ENCODE measurements around the gene RAPGEFL1.

RAPGEFL1 gene

GRCh38 chr17:40173778-40174135 lies 3.5 kb upstream of the RAPGEFL1 start:
- H3K9me3 ChIP-seq (ENCODE audit: control insufficient read depth, low read length): no peaks in the 10 kb centered on the region
- H3K36me3 ChIP-seq (ENCODE audit: control insufficient read depth, insufficient read depth, low read length): peaks cover 81% of the 10 kb centered on the region
- peaks cover 3% of the 10 kb centered on the region for H3K4me1 ChIP-seq (ENCODE audit: control insufficient read depth, insufficient read depth, low read length, poor library complexity, severe bottlenecking)
- 100% methylated on average over 1 of the region's 3 CpGs for WGBS, 2 experiments (ENCODE audit: insufficient coverage in 2 of 2)
- H3K27ac ChIP-seq (ENCODE audit: low read depth, low read length, severe bottlenecking): no peak overlapping the region
- H3K4me3 ChIP-seq (ENCODE audit: extremely low read depth, insufficient read depth, low read length, poor library complexity, severe bottlenecking): no peak overlapping the region

GRCh38 chr17:40174514-40174913 lies 2.8 kb upstream of the RAPGEFL1 start:
- Histone ChIP-seq H3K36me3 (ENCODE audit: control insufficient read depth, insufficient read depth, low read length) (peaks cover 73% of the 10 kb centered on the region), H3K27ac (ENCODE audit: low read depth, low read length, severe bottlenecking) (no peak overlapping the region)

GRCh38 chr17:40175928-40176753 lies 1.1 kb upstream of the RAPGEFL1 start:
- peaks cover 62% of the 10 kb centered on the region for H3K36me3 ChIP-seq (ENCODE audit: control insufficient read depth, insufficient read depth, low read length)
- no peaks in the 10 kb centered on the region for H3K9me3 ChIP-seq (ENCODE audit: control insufficient read depth, low read length)
- H3K4me3 ChIP-seq (ENCODE audit: extremely low read depth, insufficient read depth, low read length, poor library complexity, severe bottlenecking): no peak overlapping the region
- 88 to 94% methylated on average over 6 of the region's 7 CpGs for WGBS, 2 experiments (ENCODE audit: insufficient coverage in 2 of 2)
- no peak overlapping the region for H3K27ac ChIP-seq (ENCODE audit: low read depth, low read length, severe bottlenecking)
- peaks cover 8% of the 10 kb centered on the region for H3K4me1 ChIP-seq (ENCODE audit: control insufficient read depth, insufficient read depth, low read length, poor library complexity, severe bottlenecking)

More at GRCh38 chr17:40174514-40174913, 2.8 kb upstream of the RAPGEFL1 start:
- 100% methylated on average over 1 of the region's 1 CpG for WGBS, 2 experiments (ENCODE audit: insufficient coverage in 2 of 2)
- no peaks in the 10 kb centered on the region for H3K9me3 ChIP-seq (ENCODE audit: control insufficient read depth, low read length)
- H3K4me1 ChIP-seq (ENCODE audit: control insufficient read depth, insufficient read depth, low read length, poor library complexity, severe bottlenecking): peaks cover 3% of the 10 kb centered on the region
- H3K4me3 ChIP-seq (ENCODE audit: extremely low read depth, insufficient read depth, low read length, poor library complexity, severe bottlenecking): no peak overlapping the region

- Histone ChIP-seq H3K27ac (ENCODE audit: low read depth, low read length, severe bottlenecking) (no peak overlapping the region), H3K4me1 (ENCODE audit: control insufficient read depth, insufficient read depth, low read length, poor library complexity, severe bottlenecking) (peaks cover 8% of the 10 kb centered on the region), H3K36me3 (ENCODE audit: control insufficient read depth, insufficient read depth, low read length) (peaks cover 61% of the 10 kb centered on the region), H3K9me3 (ENCODE audit: control insufficient read depth, low read length) (no peaks in the 10 kb centered on the region), H3K4me3 (ENCODE audit: extremely low read depth, insufficient read depth, low read length, poor library complexity, severe bottlenecking) (no peak overlapping the region)
- 100% methylated on average over 1 to 2 of the region's 2 CpGs for WGBS, 2 experiments (ENCODE audit: insufficient coverage in 2 of 2)
Measured at GRCh38 chr17:40176754-40177110, 538 bp upstream of the RAPGEFL1 start.

GRCh38 chr17:40178021-40178601 lies 841 bp downstream of the RAPGEFL1 start:
- Histone ChIP-seq H3K27ac (ENCODE audit: low read depth, low read length, severe bottlenecking) (no peak overlapping the region), H3K4me1 (ENCODE audit: control insufficient read depth, insufficient read depth, low read length, poor library complexity, severe bottlenecking) (peaks cover 8% of the 10 kb centered on the region), H3K9me3 (ENCODE audit: control insufficient read depth, low read length) (no peaks in the 10 kb centered on the region), H3K36me3 (ENCODE audit: control insufficient read depth, insufficient read depth, low read length) (peaks cover 57% of the 10 kb centered on the region), H3K4me3 (ENCODE audit: extremely low read depth, insufficient read depth, low read length, poor library complexity, severe bottlenecking) (peak overlapping the region; percentile 41)
- 34 to 37% methylated on average over 23 to 26 of the region's 46 CpGs for WGBS, 2 experiments (ENCODE audit: insufficient coverage in 2 of 2)

GRCh38 chr17:40178660-40179059 lies 1.4 kb downstream of the RAPGEFL1 start:
- 94 to 97% methylated on average over 5 to 7 of the region's 7 CpGs for WGBS, 2 experiments (ENCODE audit: insufficient coverage in 2 of 2)

GRCh38 chr17:40179923-40180659 lies 2.8 kb downstream of the RAPGEFL1 start:
- Histone ChIP-seq H3K27ac (ENCODE audit: low read depth, low read length, severe bottlenecking) (no peak overlapping the region), H3K36me3 (ENCODE audit: control insufficient read depth, insufficient read depth, low read length) (peaks cover 39% of the 10 kb centered on the region), H3K9me3 (ENCODE audit: control insufficient read depth, low read length) (no peaks in the 10 kb centered on the region), H3K4me1 (ENCODE audit: control insufficient read depth, insufficient read depth, low read length, poor library complexity, severe bottlenecking) (peaks cover 8% of the 10 kb centered on the region), H3K4me3 (ENCODE audit: extremely low read depth, insufficient read depth, low read length, poor library complexity, severe bottlenecking) (no peak overlapping the region)
- 76 to 81% methylated on average over 3 to 5 of the region's 6 CpGs for WGBS, 2 experiments (ENCODE audit: insufficient coverage in 2 of 2)

More at GRCh38 chr17:40178660-40179059, 1.4 kb downstream of the RAPGEFL1 start:
- Histone ChIP-seq H3K36me3 (ENCODE audit: control insufficient read depth, insufficient read depth, low read length) (peaks cover 51% of the 10 kb centered on the region), H3K4me1 (ENCODE audit: control insufficient read depth, insufficient read depth, low read length, poor library complexity, severe bottlenecking) (peaks cover 8% of the 10 kb centered on the region), H3K9me3 (ENCODE audit: control insufficient read depth, low read length) (no peaks in the 10 kb centered on the region), H3K27ac (ENCODE audit: low read depth, low read length, severe bottlenecking) (no peak overlapping the region), H3K4me3 (ENCODE audit: extremely low read depth, insufficient read depth, low read length, poor library complexity, severe bottlenecking) (no peak overlapping the region)

GRCh38 chr17:40180694-40181093 lies 3.4 kb downstream of the RAPGEFL1 start:
- Histone ChIP-seq H3K36me3 (ENCODE audit: control insufficient read depth, insufficient read depth, low read length) (peaks cover 35% of the 10 kb centered on the region), H3K4me1 (ENCODE audit: control insufficient read depth, insufficient read depth, low read length, poor library complexity, severe bottlenecking) (peaks cover 8% of the 10 kb centered on the region), H3K9me3 (ENCODE audit: control insufficient read depth, low read length) (no peaks in the 10 kb centered on the region), H3K4me3 (ENCODE audit: extremely low read depth, insufficient read depth, low read length, poor library complexity, severe bottlenecking) (no peak overlapping the region), H3K27ac (ENCODE audit: low read depth, low read length, severe bottlenecking) (no peak overlapping the region)
- WGBS, 2 experiments (ENCODE audit: insufficient coverage in 2 of 2): 71 to 100% methylated on average over 1 of the region's 5 CpGs

- H3K4me1 ChIP-seq (ENCODE audit: control insufficient read depth, insufficient read depth, low read length, poor library complexity, severe bottlenecking): peaks cover 8% of the 10 kb centered on the region
- H3K36me3 ChIP-seq (ENCODE audit: control insufficient read depth, insufficient read depth, low read length): peaks cover 30% of the 10 kb centered on the region
- WGBS, 2 experiments (ENCODE audit: insufficient coverage in 2 of 2): 100% methylated on average over 6 of the region's 8 CpGs
- H3K9me3 ChIP-seq (ENCODE audit: control insufficient read depth, low read length): no peaks in the 10 kb centered on the region
- no peak overlapping the region for H3K27ac ChIP-seq (ENCODE audit: low read depth, low read length, severe bottlenecking)
- H3K4me3 ChIP-seq (ENCODE audit: extremely low read depth, insufficient read depth, low read length, poor library complexity, severe bottlenecking): no peak overlapping the region
Measured at GRCh38 chr17:40181205-40181604, 3.9 kb downstream of the RAPGEFL1 start.

GRCh38 chr17:40182606-40183005 lies 5.3 kb downstream of the RAPGEFL1 start:
- Histone ChIP-seq H3K9me3 (ENCODE audit: control insufficient read depth, low read length) (no peaks in the 10 kb centered on the region), H3K36me3 (ENCODE audit: control insufficient read depth, insufficient read depth, low read length) (peaks cover 22% of the 10 kb centered on the region), H3K27ac (ENCODE audit: low read depth, low read length, severe bottlenecking) (no peak overlapping the region), H3K4me1 (ENCODE audit: control insufficient read depth, insufficient read depth, low read length, poor library complexity, severe bottlenecking) (peaks cover 5% of the 10 kb centered on the region), H3K4me3 (ENCODE audit: extremely low read depth, insufficient read depth, low read length, poor library complexity, severe bottlenecking) (no peak overlapping the region)
- 96 to 97% methylated on average over 6 of the region's 6 CpGs for WGBS, 2 experiments (ENCODE audit: insufficient coverage in 2 of 2)
